Measurements from ENCODE around the gene TEC.

TEC gene

GRCh38 chr4:48138511-48138910 is 131.1 kb downstream of the TEC start:
- TF ChIP-seq SIN3A (IDR thresholded peaks at IDR 0.05; ENCODE audit: borderline replicate concordance, insufficient read depth, low read length) (no peak), TAF1 (IDR thresholded peaks at IDR 0.05; ENCODE audit: borderline replicate concordance, insufficient read depth, low read length) (no peak), POLR2AphosphoS5 (IDR thresholded peaks at IDR 0.05; ENCODE audit: low read depth, low read length) (no peak), FOXP2 (optimal IDR thresholded peaks at IDR 0.05; ENCODE audit: borderline replicate concordance, extremely low read depth, extremely low read length, insufficient read depth) (no peak), REST (IDR thresholded peaks at IDR 0.05; ENCODE audit: insufficient read depth in 1 of 2, low read depth in 2 of 2, low read length in 2 of 2) (no peak)

GRCh38 chr4:48137846-48138245 is 131.8 kb downstream of the TEC start:
- TF ChIP-seq SIN3A (IDR thresholded peaks at IDR 0.05; ENCODE audit: borderline replicate concordance, insufficient read depth, low read length) (no peak), FOXP2 (optimal IDR thresholded peaks at IDR 0.05; ENCODE audit: borderline replicate concordance, extremely low read depth, extremely low read length, insufficient read depth) (no peak), POLR2AphosphoS5 (IDR thresholded peaks at IDR 0.05; ENCODE audit: low read depth, low read length) (no peak), REST (IDR thresholded peaks at IDR 0.05; ENCODE audit: insufficient read depth in 1 of 2, low read depth in 2 of 2, low read length in 2 of 2) (no peak), TAF1 (IDR thresholded peaks at IDR 0.05; ENCODE audit: borderline replicate concordance, insufficient read depth, low read length) (no peak)

GRCh38 chr4:48134081-48134480 is 135.6 kb downstream of the TEC start, which contains the start of gene TXK:
TSS of gene TXK (minus strand) at chr4:48134250. CDS start at chr4:48134170, 80 bp downstream.
- TF ChIP-seq REST (IDR thresholded peaks at IDR 0.05; ENCODE audit: insufficient read depth in 1 of 2, low read depth in 2 of 2, low read length in 2 of 2) (no peak), FOXP2 (optimal IDR thresholded peaks at IDR 0.05; ENCODE audit: borderline replicate concordance, extremely low read depth, extremely low read length, insufficient read depth) (no peak), POLR2AphosphoS5 (IDR thresholded peaks at IDR 0.05; ENCODE audit: low read depth, low read length) (no peak), SIN3A (IDR thresholded peaks at IDR 0.05; ENCODE audit: borderline replicate concordance, insufficient read depth, low read length) (no peak), TAF1 (IDR thresholded peaks at IDR 0.05; ENCODE audit: borderline replicate concordance, insufficient read depth, low read length) (no peak)

GRCh38 chr4:48133669-48134068 is 136.0 kb downstream of the TEC start:
- TF ChIP-seq POLR2AphosphoS5 (IDR thresholded peaks at IDR 0.05; ENCODE audit: low read depth, low read length) (no peak), REST (IDR thresholded peaks at IDR 0.05; ENCODE audit: insufficient read depth in 1 of 2, low read depth in 2 of 2, low read length in 2 of 2) (no peak), TAF1 (IDR thresholded peaks at IDR 0.05; ENCODE audit: borderline replicate concordance, insufficient read depth, low read length) (no peak), FOXP2 (optimal IDR thresholded peaks at IDR 0.05; ENCODE audit: borderline replicate concordance, extremely low read depth, extremely low read length, insufficient read depth) (no peak), SIN3A (IDR thresholded peaks at IDR 0.05; ENCODE audit: borderline replicate concordance, insufficient read depth, low read length) (no peak)

GRCh38 chr4:48131736-48132135 is 137.9 kb downstream of the TEC start:
- TF ChIP-seq REST (IDR thresholded peaks at IDR 0.05; ENCODE audit: insufficient read depth in 1 of 2, low read depth in 2 of 2, low read length in 2 of 2) (no peak), SIN3A (IDR thresholded peaks at IDR 0.05; ENCODE audit: borderline replicate concordance, insufficient read depth, low read length) (no peak), TAF1 (IDR thresholded peaks at IDR 0.05; ENCODE audit: borderline replicate concordance, insufficient read depth, low read length) (no peak), FOXP2 (optimal IDR thresholded peaks at IDR 0.05; ENCODE audit: borderline replicate concordance, extremely low read depth, extremely low read length, insufficient read depth) (no peak), POLR2AphosphoS5 (IDR thresholded peaks at IDR 0.05; ENCODE audit: low read depth, low read length) (no peak)
